HK-2 (cell line): Measurements from ENCODE around the gene KIAA1328.
"Not testable (repeated sequence)": the region's sequence is repeated elsewhere in the genome, so short reads cannot be mapped to it uniquely, and the experiment has no call there.

Experiments
- DNase-seq: peaks from one replicate; pipeline ENCODE4 v3.0.0-alpha.2; 2018; ENCODE audit not compliant: unreplicated experiment

The KIAA1328 gene

DNA sequence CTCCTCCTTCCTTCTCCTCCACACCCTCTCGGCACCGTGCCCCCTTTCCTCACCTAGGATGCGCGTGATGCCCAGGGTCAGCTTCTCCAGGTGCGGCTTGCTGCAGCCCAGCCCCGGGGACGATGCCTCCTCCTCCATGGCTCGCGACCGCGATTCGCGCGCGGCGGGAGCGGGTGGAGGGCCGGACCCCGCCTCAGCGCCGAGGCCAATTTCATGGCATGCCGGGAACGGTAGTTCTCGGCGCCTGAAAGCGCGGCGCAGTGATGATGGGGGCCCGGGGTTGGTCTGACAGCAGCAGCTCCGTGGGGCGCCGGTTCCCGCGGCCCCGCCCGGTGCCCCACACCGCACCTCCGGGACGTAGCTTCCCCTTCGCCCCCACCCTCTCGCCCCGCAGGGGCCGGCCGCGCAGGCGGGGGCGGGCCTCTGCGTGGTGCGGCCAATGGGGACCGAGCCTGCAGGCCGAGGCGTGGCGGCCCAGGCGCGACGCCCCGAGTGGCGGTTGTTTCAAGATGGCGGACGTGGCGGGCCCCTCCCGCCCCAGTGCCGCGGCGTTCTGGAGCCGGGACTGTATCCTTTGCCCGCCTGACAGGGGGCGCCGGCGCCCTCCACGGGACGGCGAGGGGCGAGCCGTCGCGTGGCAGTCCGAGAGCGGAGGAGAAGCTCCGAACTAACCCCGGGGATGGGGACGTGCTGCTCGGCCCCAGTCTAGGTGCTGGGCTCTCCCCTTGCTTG, at the start of gene KIAA1328, which contains the start of gene TPGS2:
KIAA1328 (plus strand) TSS at position 498 of the 732 bp plus-strand sequence; CDS start at position 510, 12 bp downstream.
TPGS2 (minus strand) TSS at position 373 of the 732 bp plus-strand sequence; CDS start at position 138, 235 bp downstream.
- DNase-seq = peak; percentile 85

- no peak for DNase-seq
Measured at GRCh38 chr18:36780748-36781147, 48.2 kb upstream of the KIAA1328 start.

GRCh38 chr18:36782710-36783109, 46.2 kb upstream of the KIAA1328 start:
- no peak for DNase-seq

- no peak for DNase-seq
Measured at GRCh38 chr18:36783792-36784191, 45.1 kb upstream of the KIAA1328 start.

DNA sequence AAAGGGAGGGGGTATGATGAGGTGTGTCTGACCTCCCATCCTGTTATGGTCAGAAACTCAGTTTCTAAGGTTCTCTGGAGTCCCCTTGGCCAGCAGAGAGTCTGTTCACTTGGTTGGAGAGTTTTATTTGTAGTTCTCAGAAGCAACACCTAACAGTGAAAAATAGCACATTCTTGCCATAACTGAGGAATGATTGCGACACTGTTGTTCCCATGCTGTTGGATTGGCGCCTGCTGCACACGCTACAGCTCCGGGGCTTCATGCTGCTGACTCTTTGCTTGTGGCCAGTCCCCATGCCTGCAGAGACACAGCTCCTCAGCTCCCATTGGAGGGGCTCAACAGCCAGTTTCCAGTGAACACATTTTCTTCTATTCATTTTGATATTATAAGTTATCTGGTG, 42.2 kb upstream of the KIAA1328 start:
- DNase-seq = peak; percentile 22

- no peak for DNase-seq
Measured at GRCh38 chr18:36792634-36793283, 36.2 kb upstream of the KIAA1328 start.

DNA sequence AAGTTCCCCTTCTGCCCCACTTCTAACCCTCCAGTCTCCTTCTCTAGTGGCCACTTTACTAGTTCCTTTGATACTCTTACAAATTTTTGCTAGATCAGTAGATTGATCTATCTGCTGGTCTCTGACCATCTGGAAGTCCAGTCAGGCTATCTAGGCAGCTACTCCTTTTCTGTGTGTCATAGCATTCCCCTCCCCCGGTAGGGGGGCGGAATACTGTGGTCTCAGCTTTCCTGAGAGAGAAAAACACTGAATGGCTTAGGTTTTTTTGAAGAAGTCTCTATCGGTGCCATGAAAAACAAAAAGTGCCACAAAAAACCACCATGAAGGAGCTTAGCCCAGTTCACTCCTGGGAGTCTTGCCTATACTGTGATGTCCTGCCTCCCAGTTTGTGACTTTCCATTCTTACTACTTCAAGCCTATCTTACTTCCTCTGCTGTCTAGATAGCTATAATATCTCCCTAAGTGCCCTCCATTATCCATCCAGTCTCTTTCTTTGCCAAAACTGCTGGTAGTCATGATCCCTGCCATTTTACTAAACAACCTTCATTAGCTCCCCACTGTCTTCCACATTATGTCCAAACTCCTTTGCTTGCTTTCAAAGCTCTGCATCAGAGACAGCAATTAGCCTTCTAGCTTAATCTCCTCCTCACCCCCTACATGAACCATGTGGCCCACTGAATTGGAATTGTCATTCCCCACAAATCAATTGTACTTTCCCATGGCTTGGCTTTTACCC, 30.0 kb upstream of the KIAA1328 start:
- no peak for DNase-seq

DNA sequence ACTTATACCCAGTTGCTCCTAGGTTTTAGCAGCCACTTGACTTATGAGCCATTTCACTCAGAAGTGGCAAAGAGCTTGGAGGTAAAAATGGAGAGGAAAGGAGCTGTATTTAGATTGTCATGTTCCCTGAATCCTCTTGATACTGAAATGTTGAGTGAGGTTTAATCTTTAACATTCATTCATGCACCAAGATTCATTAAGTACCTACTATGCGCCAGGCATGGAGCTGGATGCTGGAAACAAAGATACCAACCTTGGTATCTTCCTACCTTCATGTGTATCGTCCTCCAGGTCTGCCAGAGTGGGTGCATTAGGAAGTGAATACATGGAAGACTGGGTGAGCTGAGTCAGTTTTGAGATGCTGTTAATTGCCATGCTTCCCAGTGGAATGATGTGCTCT, 23.8 kb upstream of the KIAA1328 start:
- no peak for DNase-seq

DNA sequence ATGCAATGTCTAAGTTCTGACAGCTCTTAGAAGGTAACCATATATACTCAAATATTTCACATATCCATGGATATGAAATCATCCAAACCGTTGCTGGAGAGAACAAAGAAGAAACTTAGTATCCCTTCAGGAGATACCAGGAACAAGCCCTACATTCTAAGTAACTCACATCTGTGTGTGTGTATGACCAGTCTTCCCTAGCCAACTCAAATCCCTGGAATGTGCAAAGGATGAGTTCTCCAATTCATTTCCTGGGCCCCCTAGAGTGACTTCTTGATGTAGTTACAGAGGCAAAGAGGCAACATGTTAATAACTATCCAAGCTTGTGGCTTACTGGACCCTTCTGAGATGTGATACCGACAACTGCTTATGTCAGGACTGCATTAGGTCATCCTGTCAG, 20.2 kb upstream of the KIAA1328 start:
- no peak for DNase-seq

GRCh38 chr18:36809590-36810381, 19.1 kb upstream of the KIAA1328 start:
- DNase-seq = peak; percentile 4

DNA sequence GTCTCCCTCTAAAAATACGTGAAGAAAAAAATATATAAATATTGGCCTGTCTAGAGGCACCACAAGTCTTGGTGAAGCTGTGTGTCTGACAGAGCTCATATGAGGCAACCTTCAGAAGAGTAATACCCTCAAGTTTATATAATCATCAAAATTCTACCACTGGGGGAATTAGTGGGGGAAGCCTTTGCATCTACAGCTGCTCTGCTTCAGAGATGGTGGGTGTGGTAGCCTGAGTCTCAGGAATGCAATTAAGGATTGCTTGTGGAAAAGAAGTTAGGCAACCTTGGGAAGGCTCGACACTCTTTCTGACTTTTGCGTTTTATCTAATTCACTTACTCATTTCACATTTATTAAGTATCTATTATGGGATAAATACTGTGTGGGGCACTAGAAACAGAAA, 17.5 kb upstream of the KIAA1328 start:
- DNase-seq = no peak

- no peak for DNase-seq
Measured at GRCh38 chr18:36811955-36812354, 17.0 kb upstream of the KIAA1328 start.

DNA sequence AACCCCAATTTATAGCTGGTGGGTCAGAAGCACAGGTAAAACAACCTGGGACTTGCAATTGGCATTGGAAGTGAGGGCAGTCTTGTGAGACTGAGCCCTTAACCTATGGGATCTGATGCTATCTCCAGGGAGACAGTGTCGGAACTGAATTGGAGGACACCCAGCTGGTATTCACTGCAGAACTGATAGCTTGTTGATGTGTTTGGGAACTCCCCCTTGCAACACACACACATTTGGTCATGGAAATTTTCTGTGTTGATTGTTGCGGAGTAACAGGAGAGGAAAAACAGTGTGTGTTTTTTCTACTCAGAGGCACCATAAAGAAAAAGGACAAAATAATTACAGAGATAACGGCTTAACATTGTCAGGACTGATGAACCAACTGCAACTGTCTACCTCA, 16.2 kb upstream of the KIAA1328 start:
- no peak for DNase-seq

DNA sequence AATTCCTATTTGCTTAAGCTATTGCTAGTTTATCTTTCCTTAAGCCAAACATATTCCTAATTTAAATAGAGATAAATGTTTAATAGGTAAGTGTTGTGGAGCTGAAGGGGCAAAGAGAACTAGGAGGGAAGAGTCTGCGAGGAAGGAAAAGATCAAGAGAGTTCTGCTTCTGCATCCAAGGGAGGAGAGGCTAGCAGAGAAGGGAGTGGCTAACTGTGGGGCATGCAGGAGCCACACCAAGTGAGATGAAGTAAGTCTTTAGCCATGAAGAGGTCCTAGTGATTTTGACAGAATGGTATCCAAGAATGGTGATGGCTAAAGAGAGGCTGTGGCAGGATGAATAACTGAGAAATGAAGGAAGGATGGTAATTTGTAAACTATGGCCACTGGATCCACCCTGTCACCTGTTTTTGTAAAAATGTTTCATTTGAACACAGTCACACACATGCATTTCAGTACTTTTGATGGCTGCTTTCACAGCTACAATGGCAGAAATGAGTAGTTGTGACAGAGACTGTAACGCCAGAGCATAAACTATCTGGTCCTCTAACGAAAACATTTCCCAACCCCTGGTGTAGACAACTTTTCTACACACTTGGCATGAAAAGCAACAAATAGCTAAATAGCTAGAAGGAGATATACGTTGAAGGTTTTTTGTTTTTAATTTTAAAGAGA, 15.7 kb upstream of the KIAA1328 start:
- DNase-seq = no peak

DNA sequence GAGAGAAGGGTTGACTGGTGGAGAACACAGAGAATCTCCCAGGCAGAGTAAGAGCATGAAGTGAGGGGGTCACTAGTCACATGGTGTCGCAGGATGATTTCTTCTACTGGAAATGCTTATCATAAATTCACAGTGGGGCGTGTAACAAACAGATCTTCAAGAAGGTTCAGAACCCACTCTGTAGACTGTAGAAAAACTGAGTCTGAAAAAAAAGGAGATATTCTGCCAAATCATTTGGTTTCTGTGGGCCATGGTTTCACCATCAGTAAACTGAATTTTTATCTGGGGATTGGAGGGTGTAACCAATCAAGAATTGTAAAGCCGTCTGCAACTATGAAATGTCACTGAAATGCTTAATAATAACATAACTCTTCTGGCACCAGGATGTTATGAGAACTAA, 15.1 kb upstream of the KIAA1328 start:
- DNase-seq = no peak

DNA sequence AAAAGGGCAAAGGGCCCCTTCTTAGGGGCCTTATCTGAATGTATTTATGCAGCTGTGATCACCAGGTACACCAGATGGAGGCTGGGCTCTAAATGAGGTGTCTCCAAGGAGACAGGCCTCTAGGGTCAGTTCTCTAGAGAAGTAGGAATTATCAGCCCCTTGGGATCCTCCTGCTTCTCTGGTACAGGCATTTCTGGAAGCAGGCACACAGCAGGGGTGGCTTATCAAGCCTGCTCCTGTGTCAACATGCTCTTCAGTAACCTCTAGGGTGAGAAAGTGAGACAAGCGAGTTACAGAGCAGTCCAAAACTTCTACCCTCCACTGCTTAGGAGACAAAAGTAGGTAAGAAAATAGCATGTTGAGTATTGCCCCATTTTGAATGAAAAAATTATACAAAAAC, 13.9 kb upstream of the KIAA1328 start:
- DNase-seq = no peak

DNA sequence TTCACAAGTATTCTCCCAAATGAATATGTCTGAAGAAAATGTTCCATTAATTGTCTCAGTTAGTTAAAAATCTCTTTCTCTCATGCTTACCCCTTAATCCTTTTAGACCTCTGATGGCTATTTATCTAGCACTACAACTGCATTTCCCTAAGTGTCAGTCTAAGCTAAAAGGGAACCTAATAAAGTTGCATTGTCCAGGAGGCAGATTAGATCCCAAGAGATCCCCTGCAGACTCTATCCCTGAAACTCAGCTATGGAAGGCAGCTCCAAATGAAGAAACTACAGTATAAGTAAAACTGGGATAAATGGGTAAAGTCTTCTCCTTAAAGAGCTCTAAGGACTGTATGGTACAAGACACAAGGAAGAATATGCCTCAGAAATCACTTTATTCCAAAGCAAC, 12.8 kb upstream of the KIAA1328 start:
- not testable (repeated sequence) for DNase-seq

GRCh38 chr18:36817039-36817438, 11.9 kb upstream of the KIAA1328 start:
- DNase-seq = no peak

DNA sequence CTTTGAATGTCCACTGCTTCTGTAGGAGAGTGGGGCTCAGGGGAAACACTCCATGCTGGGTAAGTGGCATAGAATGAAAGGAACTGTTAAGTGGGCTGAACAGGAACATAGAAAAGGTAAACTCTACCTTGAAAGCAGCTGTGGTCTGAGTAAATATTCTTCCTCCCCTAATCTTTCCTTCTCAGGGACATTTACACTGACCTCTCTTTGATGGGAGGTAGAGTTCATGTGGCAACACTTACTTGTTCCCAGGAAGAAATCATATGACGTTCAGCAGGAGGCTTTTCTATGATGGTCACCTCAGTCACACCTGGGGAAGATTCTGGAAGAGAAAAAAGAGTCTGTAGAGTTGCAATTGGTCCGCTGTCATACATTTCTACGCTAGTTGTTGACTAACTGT, 10.3 kb upstream of the KIAA1328 start:
- DNase-seq = no peak

DNA sequence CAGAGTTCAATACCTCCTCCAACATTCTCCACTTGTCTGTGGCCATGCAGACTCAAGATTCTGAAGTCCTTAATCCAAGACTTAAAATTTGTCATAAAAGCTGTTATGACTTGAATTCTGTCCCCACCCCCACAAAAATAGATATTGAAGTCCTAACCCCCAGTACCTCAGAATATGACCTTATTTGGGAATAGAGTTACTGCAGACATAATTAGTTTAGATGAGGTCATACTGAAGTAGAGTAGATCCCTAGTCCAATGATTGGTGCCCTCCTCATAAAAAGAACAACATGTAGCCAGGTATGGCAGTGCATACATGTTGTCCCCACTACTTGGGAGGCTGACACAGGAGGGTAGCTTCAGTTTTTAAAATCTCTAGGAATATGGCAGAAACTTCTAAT, 9.3 kb upstream of the KIAA1328 start:
- DNase-seq = no peak

DNA sequence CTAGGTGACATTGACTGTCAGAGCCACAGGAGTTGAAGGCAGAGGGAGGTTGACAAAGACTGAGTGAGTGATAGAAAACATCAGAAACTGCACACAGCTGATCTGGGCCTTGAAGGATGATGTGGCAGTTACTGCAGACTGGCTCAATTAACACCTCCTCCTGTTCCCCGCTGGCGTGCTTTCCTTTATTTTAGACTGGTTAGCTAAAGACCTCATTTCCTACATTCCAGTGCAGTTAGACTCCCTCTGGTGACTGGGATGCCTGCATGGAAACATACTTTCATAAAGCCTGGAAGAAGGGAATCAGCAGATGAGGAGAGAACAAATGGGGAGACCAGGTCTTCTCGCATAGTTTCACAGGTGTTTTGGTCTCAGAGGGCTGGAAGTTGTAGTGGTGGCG, 7.2 kb upstream of the KIAA1328 start:
- no peak for DNase-seq
